Astrocyte of the spinal cord (primary cell): Measurements from ENCODE around the gene KAZN.

Experiments
- DNase-seq: peaks from one replicate; pipeline ENCODE4 v3.0.0; 2011; ENCODE audit warnings: low read depth, low spot score
- H3K4me3 ChIP-seq: 2 replicates; pipeline ENCODE4 v1.5.1; 2011; ENCODE audit warnings: low read depth, mild to moderate bottlenecking, low read length, moderate library complexity
- in situ Hi-C: cut with HindIII; loops from 2 replicates; pipeline ENCODE4 v1.10.0; 2017; ENCODE audit warnings: low sequenced_read_pairs
- TF ChIP-seq, protein P1 (sequence below): IDR thresholded peaks from 2 replicates; pipeline ENCODE4 v1.5.1; 2012; ENCODE audit warnings: low read depth, mild to moderate bottlenecking, low read length, inconsistent platforms

The KAZN gene

GRCh38 chr1:14677292-14677971, 78.9 kb downstream of the KAZN start:
- in situ Hi-C loops, result no loop called here
- DNase-seq, result no peak
- no peak overlapping the region for H3K4me3 ChIP-seq
- TF ChIP-seq, protein P1, sequence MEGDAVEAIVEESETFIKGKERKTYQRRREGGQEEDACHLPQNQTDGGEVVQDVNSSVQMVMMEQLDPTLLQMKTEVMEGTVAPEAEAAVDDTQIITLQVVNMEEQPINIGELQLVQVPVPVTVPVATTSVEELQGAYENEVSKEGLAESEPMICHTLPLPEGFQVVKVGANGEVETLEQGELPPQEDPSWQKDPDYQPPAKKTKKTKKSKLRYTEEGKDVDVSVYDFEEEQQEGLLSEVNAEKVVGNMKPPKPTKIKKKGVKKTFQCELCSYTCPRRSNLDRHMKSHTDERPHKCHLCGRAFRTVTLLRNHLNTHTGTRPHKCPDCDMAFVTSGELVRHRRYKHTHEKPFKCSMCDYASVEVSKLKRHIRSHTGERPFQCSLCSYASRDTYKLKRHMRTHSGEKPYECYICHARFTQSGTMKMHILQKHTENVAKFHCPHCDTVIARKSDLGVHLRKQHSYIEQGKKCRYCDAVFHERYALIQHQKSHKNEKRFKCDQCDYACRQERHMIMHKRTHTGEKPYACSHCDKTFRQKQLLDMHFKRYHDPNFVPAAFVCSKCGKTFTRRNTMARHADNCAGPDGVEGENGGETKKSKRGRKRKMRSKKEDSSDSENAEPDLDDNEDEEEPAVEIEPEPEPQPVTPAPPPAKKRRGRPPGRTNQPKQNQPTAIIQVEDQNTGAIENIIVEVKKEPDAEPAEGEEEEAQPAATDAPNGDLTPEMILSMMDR, result no peak

DNA sequence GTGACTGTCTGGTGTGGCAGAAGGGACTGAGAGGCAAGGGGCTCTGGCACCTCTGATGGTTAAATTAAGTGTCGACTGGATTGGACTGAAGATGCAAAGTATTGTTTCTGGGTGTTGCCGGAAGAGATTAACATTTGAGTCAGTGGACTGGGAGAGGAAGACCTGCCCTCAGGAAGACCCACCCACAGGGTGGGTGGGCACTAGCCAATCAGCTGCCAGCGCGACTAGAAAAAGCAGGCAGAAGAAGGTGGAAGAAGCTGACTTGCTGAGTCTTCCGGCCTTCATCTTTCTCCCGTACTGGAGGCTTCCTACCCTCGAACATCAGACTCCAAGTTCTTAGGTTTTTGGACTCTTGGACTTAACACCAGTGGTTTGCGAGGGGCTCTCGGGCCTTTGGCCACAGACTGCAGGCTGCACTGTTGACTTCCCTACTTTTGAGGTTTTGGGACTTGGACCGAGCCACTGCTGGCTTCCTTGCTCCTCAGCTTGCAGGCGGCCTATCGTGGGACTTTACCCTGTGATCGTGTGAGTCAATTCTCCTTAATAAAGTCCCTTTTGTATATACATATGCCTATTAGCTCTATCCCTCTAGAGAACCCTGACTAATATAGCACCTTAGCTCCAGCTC, 79.6 kb downstream of the KAZN start:
- TF ChIP-seq, protein P1, result no peak
- in situ Hi-C loops, result no loop called here
- H3K4me3 ChIP-seq, result no peak overlapping the region
- no peak for DNase-seq

GRCh38 chr1:14679027-14679688, 80.7 kb downstream of the KAZN start:
- in situ Hi-C loops, result no loop called here
- no peak overlapping the region for H3K4me3 ChIP-seq
- DNase-seq, result no peak
- TF ChIP-seq, protein P1, result no peak

GRCh38 chr1:14681182-14681581, 82.7 kb downstream of the KAZN start:
- H3K4me3 ChIP-seq, result no peak overlapping the region
- TF ChIP-seq, protein P1, result no peak
- DNase-seq, result peak; percentile 15
- in situ Hi-C loops, result no loop called here

DNA sequence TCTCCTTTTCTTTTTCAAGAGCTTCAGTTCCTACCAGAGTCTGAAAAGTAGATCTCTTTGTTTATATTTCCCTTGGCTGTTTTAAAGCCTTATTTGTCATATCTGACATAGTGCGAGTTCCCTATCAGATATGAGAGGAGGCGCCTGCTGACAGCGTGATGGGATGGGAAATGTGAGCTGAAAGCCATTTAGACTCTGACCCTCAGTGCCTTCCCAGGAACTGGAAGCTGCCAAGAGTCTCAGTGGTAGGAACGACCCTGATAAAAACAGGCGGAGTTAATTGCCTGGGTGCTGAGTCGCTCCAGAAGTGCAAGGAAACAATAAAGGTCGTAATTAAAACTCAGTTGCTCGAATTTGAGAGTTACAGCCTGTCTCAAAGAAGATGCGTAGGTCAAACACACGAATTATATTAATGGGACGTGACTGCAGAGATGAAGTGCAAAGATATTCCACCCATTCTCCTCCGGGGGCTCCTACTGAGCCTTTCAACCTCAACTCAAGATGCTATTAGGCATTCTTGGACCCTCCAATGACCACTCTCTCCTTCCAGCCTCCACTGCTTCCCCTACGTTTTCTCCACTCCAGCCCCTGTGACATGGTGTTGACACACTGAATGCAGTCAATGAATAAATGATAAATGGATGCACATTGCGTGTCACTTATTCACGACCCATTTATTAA, 84.6 kb downstream of the KAZN start:
- no peak for DNase-seq
- in situ Hi-C loops, result no loop called here
- no peak overlapping the region for H3K4me3 ChIP-seq
- TF ChIP-seq, protein P1, result no peak

GRCh38 chr1:14685078-14685477, 86.6 kb downstream of the KAZN start:
- H3K4me3 ChIP-seq, result no peak overlapping the region
- TF ChIP-seq, protein P1, result no peak
- in situ Hi-C loops, result no loop called here
- no peak for DNase-seq
